ENCODE measurements around the gene LRRFIP1. TPM values are rescaled to one million over a fixed set of nuclear protein-coding genes. Genes with fewer than 3 reads are reported as not detected.

LRRFIP1 gene
- total RNA-seq, 3 donors from 2014 or later (not counting 1 experiment from before 2014, with no cell fraction given): 163 to 207 (median 188) TPM

DNA sequence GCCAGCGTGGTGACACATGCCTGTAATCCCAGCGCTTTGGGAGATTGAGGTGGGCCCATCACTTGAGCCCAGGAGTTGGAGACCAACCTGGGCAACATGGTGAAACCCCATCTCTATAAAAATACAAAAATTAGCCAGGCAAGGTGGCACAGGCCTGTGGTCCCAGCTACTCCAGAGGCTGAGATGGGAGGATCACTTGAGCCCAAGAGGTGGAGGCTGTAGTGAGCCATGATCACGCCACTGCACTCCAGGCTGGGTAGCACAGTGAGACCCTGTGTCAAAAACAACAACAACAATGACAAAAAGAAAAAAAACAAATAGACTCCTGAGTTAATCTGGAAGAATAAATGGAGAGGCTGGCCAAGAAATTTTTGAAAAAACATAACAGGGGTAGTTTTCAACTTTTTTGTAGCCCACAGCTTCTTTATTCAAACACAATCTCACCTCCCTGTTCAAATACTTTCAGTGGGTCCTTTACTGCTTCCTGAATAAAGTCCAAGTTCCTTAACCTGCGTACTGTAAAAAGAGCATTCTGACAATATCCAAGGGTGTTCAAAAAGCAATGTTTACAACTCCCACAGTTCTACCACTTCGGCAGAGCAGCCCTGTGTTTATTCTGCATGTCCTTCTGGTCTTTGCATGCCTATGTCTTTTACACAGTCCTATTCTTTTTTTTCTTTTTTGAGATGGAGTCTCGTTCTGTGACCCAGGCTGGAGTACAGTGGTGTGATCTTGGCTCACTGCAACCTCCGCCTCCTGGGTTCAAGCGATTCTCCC, 53.5 kb downstream of the LRRFIP1 start:
- H3K9me3 Mint-ChIP-seq: no peaks in the 10 kb centered on the region
- Histone ChIP-seq H3K9me3 (ENCODE audit: control insufficient read depth, insufficient read depth, low read length) (no peaks in the 10 kb centered on the region), H3K4me3 (ENCODE audit: low read length) (no peak overlapping the region), H3K27ac (ENCODE audit: low read length) (no peak overlapping the region), H3K27me3 (ENCODE audit: control insufficient read depth, insufficient read depth, low read length) (no peaks in the 10 kb centered on the region), H3K4me1 (ENCODE audit: control insufficient read depth, insufficient read depth, low read length) (peaks cover 36% of the 10 kb centered on the region), H3K36me3 (ENCODE audit: control insufficient read depth, insufficient read depth, low read length) (no peaks in the 10 kb centered on the region)
- H3K4me1 Mint-ChIP-seq: peaks cover 33 to 43% of the 10 kb centered on the region in 2 donors
- no peaks in the 10 kb centered on the region for H3K36me3 Mint-ChIP-seq
- no peak overlapping the region for H3K4me3 Mint-ChIP-seq
- H3K27ac Mint-ChIP-seq: peak overlapping the region in 1 of 2 donors; percentile 31
- no peak for ATAC-seq
- intact Hi-C loops (cut with micrococcal nuclease): no loop called here
- TF ChIP-seq, protein P1, sequence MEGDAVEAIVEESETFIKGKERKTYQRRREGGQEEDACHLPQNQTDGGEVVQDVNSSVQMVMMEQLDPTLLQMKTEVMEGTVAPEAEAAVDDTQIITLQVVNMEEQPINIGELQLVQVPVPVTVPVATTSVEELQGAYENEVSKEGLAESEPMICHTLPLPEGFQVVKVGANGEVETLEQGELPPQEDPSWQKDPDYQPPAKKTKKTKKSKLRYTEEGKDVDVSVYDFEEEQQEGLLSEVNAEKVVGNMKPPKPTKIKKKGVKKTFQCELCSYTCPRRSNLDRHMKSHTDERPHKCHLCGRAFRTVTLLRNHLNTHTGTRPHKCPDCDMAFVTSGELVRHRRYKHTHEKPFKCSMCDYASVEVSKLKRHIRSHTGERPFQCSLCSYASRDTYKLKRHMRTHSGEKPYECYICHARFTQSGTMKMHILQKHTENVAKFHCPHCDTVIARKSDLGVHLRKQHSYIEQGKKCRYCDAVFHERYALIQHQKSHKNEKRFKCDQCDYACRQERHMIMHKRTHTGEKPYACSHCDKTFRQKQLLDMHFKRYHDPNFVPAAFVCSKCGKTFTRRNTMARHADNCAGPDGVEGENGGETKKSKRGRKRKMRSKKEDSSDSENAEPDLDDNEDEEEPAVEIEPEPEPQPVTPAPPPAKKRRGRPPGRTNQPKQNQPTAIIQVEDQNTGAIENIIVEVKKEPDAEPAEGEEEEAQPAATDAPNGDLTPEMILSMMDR (IDR thresholded peaks at IDR 0.05): no peak
- WGBS (ENCODE audit: insufficient coverage): 94% methylated on average over 7 of the region's 8 CpGs
- DNase-seq: no peak
- no peaks in the 10 kb centered on the region for H3K27me3 Mint-ChIP-seq (ENCODE audit: low read depth in 2 of 2)

DNA sequence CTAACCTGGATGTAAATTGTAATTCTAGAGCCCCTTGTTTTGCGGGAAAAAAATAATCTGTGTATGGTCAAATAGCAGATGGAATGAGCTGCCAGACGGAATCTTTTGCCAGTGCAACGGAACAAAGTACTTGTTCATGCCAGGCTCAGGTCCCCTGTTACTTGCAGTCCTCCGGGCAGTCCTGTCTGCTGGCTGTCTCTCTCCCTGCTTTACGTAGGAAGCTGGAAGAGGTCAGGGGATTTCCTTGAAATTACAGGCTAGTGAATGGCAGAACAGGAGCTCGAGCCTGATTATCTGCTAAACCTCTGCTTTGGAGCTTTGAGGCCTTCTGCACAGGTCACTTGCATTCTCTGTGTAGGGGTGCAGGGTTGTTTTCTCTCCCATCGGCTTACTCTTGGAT, 54.8 kb downstream of the LRRFIP1 start:
- H3K9me3 ChIP-seq (ENCODE audit: control insufficient read depth, insufficient read depth, low read length): no peaks in the 10 kb centered on the region
- TF ChIP-seq, protein P1 (IDR thresholded peaks at IDR 0.05): no peak
- no peak overlapping the region for H3K27ac ChIP-seq (ENCODE audit: low read length)
- Mint-ChIP-seq H3K27ac (no peak overlapping the region), H3K4me1 (peaks cover 32 to 44% of the 10 kb centered on the region in 2 donors), H3K36me3 (no peaks in the 10 kb centered on the region), H3K27me3 (ENCODE audit: low read depth in 2 of 2) (no peaks in the 10 kb centered on the region), H3K4me3 (no peak overlapping the region), H3K9me3 (no peaks in the 10 kb centered on the region)
- H3K4me1 ChIP-seq (ENCODE audit: control insufficient read depth, insufficient read depth, low read length): peaks cover 33% of the 10 kb centered on the region
- DNase-seq (no peak), ATAC-seq (no peak)
- no peaks in the 10 kb centered on the region for H3K36me3 ChIP-seq (ENCODE audit: control insufficient read depth, insufficient read depth, low read length)
- no peaks in the 10 kb centered on the region for H3K27me3 ChIP-seq (ENCODE audit: control insufficient read depth, insufficient read depth, low read length)
- H3K4me3 ChIP-seq (ENCODE audit: low read length): no peak overlapping the region
- intact Hi-C loops (cut with micrococcal nuclease): no loop called here
- 91% methylated on average over 7 of the region's 7 CpGs for WGBS (ENCODE audit: insufficient coverage)

DNA sequence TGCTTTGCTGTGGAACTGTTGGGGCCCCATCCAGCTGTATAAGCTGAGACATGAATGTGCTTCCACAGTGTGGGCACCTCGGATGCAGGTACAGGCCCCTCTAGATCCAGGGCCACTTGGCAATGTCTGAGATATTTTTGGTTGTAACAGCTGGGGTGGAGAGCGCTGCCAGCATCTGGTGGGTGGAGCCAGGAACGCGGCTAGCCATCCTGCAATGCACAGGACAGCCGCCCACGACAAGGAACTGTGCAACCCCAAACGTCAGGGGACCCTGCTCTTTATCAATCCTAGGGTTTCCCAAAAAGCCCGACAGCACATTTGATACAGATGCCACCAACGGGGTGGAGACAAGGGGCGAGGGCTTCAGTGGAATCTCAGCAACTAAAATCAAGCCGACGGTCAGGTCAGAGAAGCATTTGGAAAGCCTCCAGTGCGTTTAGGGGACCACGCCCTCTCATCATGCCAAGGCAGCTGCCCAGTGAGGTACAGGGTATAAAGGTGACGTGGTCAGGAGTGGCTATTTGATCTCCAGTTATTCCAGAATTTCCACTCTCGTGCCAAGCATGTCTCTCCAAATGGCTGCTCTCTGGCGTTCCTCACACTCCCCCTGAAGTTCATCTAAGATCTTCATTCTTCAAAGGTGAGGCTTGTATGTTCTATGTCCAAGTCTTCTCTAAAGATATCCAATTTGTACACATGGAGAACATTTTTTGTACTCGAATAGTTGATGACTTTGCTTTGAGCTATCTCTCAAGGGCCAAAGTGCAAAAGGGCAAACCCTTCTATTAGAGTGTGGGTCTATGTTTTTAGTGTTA, 55.7 kb downstream of the LRRFIP1 start:
- H3K27me3 Mint-ChIP-seq (ENCODE audit: low read depth in 2 of 2): no peaks in the 10 kb centered on the region
- intact Hi-C loops (cut with micrococcal nuclease): no loop called here
- Histone ChIP-seq H3K27me3 (ENCODE audit: control insufficient read depth, insufficient read depth, low read length) (no peaks in the 10 kb centered on the region), H3K4me1 (ENCODE audit: control insufficient read depth, insufficient read depth, low read length) (peaks cover 33% of the 10 kb centered on the region), H3K27ac (ENCODE audit: low read length) (no peak overlapping the region), H3K36me3 (ENCODE audit: control insufficient read depth, insufficient read depth, low read length) (no peaks in the 10 kb centered on the region), H3K4me3 (ENCODE audit: low read length) (no peak overlapping the region), H3K9me3 (ENCODE audit: control insufficient read depth, insufficient read depth, low read length) (no peaks in the 10 kb centered on the region)
- no peaks in the 10 kb centered on the region for H3K36me3 Mint-ChIP-seq
- no peak overlapping the region for H3K4me3 Mint-ChIP-seq
- TF ChIP-seq, protein P1 (IDR thresholded peaks at IDR 0.05): no peak
- WGBS (ENCODE audit: insufficient coverage): 94% methylated on average over 18 of the region's 18 CpGs
- H3K9me3 Mint-ChIP-seq: no peaks in the 10 kb centered on the region
- no peak for DNase-seq
- peaks cover 32 to 44% of the 10 kb centered on the region in 2 donors for H3K4me1 Mint-ChIP-seq
- no peak overlapping the region for H3K27ac Mint-ChIP-seq
- ATAC-seq: no peak
